KOPT-K1 (cell line): ENCODE measurements around the gene INPP5F.

Experiments used
- H3K27ac ChIP-seq: fragments of 200-600 bp; sonication (generic); 2 replicates; pipeline ENCODE4 v1.5.1; 2016; ENCODE audit warnings: antibody characterized with exemption, mild to moderate bottlenecking, low read depth, low read length; ENCODE audit not compliant: poor library complexity, severe bottlenecking
- H3K36me3 ChIP-seq: fragments of 200-600 bp; sonication (generic); 2 replicates; pipeline ENCODE4 v1.5.1; 2017; ENCODE audit warnings: antibody characterized with exemption, mild to moderate bottlenecking, low read length, moderate library complexity; ENCODE audit not compliant: insufficient read depth
- H3K9me3 ChIP-seq: fragments of 200-600 bp; sonication (generic); 2 replicates; pipeline ENCODE4 v1.5.1; 2017; ENCODE audit warnings: antibody characterized with exemption, low read length, mild to moderate bottlenecking; ENCODE audit not compliant: insufficient read depth, poor library complexity, severe bottlenecking

The INPP5F gene

GRCh38 chr10:119801998-119802538, 76.2 kb downstream of the INPP5F start:
- Histone ChIP-seq H3K36me3 (peaks cover 19% of the 10 kb centered on the region; the same call in 1 of the 2 replicates), H3K9me3 (no peaks in the 10 kb centered on the region), H3K27ac (no peak overlapping the region)

- Histone ChIP-seq H3K36me3 (peaks cover 19% of the 10 kb centered on the region; the same call in 1 of the 2 replicates), H3K9me3 (no peaks in the 10 kb centered on the region), H3K27ac (no peak overlapping the region)
Measured at GRCh38 chr10:119803264-119803663, 77.4 kb downstream of the INPP5F start.

- peaks cover 15% of the 10 kb centered on the region; the same call in 1 of the 2 replicates for H3K36me3 ChIP-seq
- H3K9me3 ChIP-seq = no peaks in the 10 kb centered on the region
- no peak overlapping the region for H3K27ac ChIP-seq
Measured at GRCh38 chr10:119805702-119806230, 79.9 kb downstream of the INPP5F start.

- Histone ChIP-seq H3K36me3 (peaks cover 15% of the 10 kb centered on the region; the same call in 1 of the 2 replicates), H3K9me3 (no peaks in the 10 kb centered on the region), H3K27ac (no peak overlapping the region)
Measured at GRCh38 chr10:119806334-119807130, 80.7 kb downstream of the INPP5F start.

GRCh38 chr10:119807960-119808697, 82.3 kb downstream of the INPP5F start:
- Histone ChIP-seq H3K9me3 (no peaks in the 10 kb centered on the region), H3K36me3 (peaks cover 15% of the 10 kb centered on the region; the same call in 1 of the 2 replicates), H3K27ac (no peak overlapping the region)

- no peak overlapping the region for H3K27ac ChIP-seq
- no peaks in the 10 kb centered on the region for H3K9me3 ChIP-seq
- 0 out of 2 replicates have a peak, but pooled peaks cover 3% of the 10 kb centered on the region for H3K36me3 ChIP-seq
Measured at GRCh38 chr10:119811122-119811521, 85.3 kb downstream of the INPP5F start.

- no peak overlapping the region for H3K27ac ChIP-seq
- H3K9me3 ChIP-seq = no peaks in the 10 kb centered on the region
- 0 out of 2 replicates have a peak, but pooled peaks cover 3% of the 10 kb centered on the region for H3K36me3 ChIP-seq
Measured at GRCh38 chr10:119812684-119813083, 86.8 kb downstream of the INPP5F start.

GRCh38 chr10:119815671-119816070, 89.8 kb downstream of the INPP5F start:
- Histone ChIP-seq H3K36me3 (peaks cover 7% of the 10 kb centered on the region; the same call in 1 of the 2 replicates), H3K27ac (no peak overlapping the region), H3K9me3 (no peaks in the 10 kb centered on the region)

GRCh38 chr10:119817991-119818888, 92.4 kb downstream of the INPP5F start:
- no peaks in the 10 kb centered on the region for H3K9me3 ChIP-seq
- no peak overlapping the region for H3K27ac ChIP-seq
- H3K36me3 ChIP-seq = peaks cover 7% of the 10 kb centered on the region; the same call in 1 of the 2 replicates

- Histone ChIP-seq H3K36me3 (peaks cover 8% of the 10 kb centered on the region; the same call in 1 of the 2 replicates), H3K9me3 (no peaks in the 10 kb centered on the region), H3K27ac (no peak overlapping the region)
Measured at GRCh38 chr10:119818889-119819270, 93.0 kb downstream of the INPP5F start.

- Histone ChIP-seq H3K36me3 (peaks cover 16% of the 10 kb centered on the region), H3K9me3 (no peaks in the 10 kb centered on the region), H3K27ac (no peak overlapping the region)
Measured at GRCh38 chr10:119821182-119821581, 95.3 kb downstream of the INPP5F start.

GRCh38 chr10:119824299-119824698, 98.4 kb downstream of the INPP5F start:
- Histone ChIP-seq H3K9me3 (no peaks in the 10 kb centered on the region), H3K27ac (no peak overlapping the region), H3K36me3 (peaks cover 43% of the 10 kb centered on the region)

- no peak overlapping the region for H3K27ac ChIP-seq
- H3K36me3 ChIP-seq = peaks cover 68% of the 10 kb centered on the region
- H3K9me3 ChIP-seq = no peaks in the 10 kb centered on the region
Measured at GRCh38 chr10:119826771-119827170, 100.9 kb downstream of the INPP5F start.

GRCh38 chr10:119827430-119827829, 101.6 kb downstream of the INPP5F start:
- Histone ChIP-seq H3K27ac (no peak overlapping the region), H3K9me3 (no peaks in the 10 kb centered on the region), H3K36me3 (peaks cover 74% of the 10 kb centered on the region)
